Stimulated activated CD4-positive, alpha-beta T cell treated with anti-CD3 and anti-CD28 coated beads, Interleukin-4, amount 100 ng/mL, for 48 hours (primary cell): ENCODE results near the gene CDC42BPA.

Source experiments
- DNase-seq, 2 donors: peaks; one replicate each; pipeline ENCODE4 v3.0.0-alpha.2; 2020; ENCODE audit warnings: low read depth in 2 of 2

The CDC42BPA gene

GRCh38 chr1:226979517-226980121 lies 338.7 kb downstream of the CDC42BPA start:
- DNase-seq = no peak

DNA sequence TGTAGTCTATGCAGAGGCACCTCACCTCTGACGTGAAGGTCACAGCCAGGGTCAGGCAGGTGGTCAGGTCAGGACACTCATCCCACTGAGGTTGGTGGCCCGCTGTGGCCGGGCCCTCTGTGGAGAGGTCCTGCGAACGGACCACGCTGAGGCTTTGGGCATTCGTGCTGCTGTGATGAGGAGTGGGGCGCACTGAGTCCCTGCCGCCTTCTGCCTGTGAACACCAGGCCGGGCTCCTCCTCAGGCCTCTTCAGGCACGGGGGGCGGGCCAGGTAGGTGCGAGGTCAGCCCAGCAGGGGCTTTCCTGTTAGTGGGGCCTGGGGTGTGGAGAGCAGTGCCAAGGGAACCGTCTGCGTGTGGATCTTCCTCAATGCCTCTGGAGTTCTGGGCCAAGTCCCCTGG lies 339.2 kb downstream of the CDC42BPA start:
- DNase-seq = no peak

DNA sequence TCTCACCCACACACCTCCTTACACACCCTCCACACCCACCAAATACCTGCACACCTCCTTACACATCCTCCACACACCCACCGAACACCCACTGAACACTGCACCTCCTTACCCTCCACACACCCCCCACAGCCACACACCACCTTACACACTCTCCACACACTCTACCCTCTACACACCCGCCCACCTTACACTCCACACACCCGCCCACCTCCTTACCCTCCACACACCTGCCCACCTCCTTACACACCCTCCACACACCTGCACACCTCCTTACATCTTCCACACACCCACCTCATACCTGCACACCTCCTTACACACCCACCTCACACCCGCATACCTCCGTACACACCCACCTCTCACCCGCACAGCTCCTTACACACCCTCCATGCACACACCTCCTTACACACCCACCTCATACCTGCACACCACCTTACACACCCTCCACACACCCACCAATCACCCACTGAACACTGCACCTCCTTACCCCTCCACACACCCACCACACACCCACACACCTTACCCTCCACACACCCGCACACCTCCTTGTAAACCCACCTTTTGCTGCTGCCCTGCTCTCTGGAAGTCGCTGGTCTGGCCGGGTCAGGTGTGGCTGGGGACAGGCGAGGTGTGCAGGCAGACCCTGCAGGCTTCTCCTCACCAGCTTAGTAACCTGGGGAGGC lies 339.7 kb downstream of the CDC42BPA start:
- DNase-seq = no peak

- DNase-seq = no peak
Observed at GRCh38 chr1:226977643-226978431, 340.5 kb downstream of the CDC42BPA start.

DNA sequence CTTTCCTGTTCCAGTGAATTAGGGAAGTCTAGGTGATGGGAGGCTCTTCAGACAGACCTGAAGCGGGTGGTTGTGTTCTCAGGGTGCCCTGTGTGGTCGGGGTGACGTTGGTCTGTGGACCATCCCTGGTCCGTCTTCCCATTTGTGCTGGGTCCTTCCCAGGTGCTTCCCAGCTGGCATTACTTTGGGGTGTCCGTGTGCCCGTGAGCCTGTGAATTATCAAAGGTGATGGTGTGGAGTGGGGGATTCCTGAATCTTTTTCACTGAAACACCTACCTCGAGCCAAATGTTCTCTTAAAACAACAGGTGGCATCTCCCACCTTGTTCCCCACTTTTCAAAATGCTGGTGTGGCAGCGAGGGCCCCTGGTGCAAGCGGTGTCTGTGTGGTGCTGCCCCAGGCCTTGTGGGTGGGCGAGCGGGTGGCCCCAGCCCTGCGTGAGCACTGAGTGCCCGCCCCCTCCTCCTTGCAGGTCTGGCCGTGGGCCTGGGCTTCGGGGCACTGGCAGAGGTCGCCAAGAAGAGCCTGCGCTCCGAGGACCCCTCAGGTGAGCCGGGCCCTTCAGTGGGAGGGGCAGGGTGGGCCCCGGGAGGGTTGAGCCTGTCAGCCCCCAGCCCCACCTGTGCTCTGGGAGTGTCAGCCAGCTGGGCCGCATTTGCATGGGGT lies 341.2 kb downstream of the CDC42BPA start:
- DNase-seq = no peak

DNA sequence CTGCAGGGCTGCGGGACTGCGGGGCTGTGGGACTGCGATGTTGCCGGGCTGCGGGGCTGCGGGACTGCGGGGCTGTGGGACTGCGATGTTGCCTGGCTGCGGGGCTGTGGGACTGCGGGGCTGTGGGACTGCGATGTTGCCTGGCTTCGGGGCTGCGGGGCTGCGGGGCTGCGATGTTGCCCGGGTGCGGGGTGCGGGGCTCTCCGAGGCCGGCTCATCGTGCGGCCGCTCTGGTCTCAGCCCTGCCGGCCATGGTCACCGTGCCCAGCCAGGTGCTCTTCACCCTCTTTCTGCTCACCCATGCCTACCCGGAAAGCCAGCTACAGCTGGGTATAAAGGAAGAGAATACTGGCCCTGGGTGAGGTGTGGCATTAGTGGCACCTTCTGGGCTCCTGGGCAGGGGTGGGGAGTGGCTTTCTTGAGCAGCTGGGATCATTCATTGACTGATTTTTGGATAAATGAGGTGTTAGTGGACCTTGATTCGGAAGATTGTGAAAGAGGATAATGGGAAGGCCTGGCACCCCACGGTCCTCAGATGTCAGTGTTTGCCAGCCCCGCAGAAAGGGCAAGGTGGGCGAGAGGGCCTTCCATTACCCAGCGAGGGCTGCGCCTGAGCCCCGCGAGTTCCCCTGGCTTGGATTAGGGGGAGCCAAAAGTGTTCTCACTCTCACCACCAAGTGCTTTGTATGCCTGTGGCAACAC lies 341.9 kb downstream of the CDC42BPA start:
- no peak for DNase-seq

GRCh38 chr1:226975259-226976250 lies 342.7 kb downstream of the CDC42BPA start:
- no peak for DNase-seq

DNA sequence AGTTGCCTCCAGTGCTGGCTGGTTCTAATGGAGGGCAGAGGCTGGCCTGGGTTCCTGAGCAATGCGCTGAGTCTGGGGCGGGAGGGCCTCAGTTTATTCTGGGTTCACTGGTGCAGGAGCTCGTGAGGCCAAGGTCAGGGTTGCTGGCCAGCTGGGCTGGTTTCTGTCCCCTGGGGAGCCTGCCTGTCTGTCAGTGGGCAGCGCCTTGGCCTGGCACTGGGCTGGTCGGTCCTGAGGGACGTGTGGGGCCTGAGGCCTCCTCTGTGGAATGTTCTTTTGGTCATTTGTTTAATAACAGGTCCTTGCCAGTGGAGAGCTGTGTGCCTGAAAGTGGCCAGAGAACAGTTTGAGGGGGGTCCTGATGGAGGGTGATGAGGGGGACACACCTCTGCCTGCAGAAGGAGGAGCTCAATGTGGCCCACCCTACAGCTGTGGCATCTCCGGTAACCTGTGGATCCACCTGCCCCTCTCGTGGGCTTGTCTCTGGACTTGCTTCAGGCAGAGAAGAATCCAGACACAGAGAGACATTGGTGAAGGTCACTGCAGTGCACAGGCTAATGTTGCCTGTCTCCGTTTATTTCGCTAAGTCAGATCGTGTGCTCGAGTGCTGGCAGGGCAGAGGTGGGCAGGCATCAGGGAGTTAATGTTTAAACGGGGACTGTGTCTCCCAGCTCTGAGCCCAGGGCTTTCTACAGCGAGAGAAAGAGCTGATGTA lies 343.6 kb downstream of the CDC42BPA start:
- DNase-seq = no peak

DNA sequence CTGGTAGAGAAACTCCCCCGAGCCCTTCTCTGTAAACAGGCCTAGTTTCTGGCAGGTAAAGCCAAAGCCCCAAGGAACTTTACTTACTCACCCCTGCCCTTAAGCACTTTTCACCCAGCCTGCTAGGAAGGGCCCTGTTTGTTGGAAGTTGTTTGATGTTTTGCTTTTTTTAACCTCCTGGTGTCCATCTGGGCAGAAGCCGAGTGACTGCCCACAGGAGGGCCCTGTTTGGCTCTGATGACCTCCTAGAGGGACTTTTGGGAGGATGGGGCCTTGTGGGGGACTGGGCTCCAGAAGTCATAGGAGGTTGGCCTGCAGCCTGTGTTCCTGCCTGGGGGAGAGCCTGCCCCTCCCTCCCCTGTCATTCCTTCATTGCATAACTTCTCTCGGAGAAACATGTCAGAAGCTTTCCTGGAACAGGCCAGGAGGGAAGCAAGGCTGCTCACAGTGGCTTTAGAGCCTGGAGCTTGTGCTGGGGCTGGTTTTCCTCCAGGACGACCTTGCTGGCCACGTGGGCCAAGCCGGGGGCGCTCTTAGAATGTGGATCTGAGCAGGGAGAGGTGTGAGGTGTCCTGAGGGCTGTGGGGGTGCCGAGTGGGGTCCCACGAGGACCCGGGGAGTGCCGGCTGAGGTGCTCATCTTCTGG lies 344.3 kb downstream of the CDC42BPA start:
- DNase-seq = no peak

DNA sequence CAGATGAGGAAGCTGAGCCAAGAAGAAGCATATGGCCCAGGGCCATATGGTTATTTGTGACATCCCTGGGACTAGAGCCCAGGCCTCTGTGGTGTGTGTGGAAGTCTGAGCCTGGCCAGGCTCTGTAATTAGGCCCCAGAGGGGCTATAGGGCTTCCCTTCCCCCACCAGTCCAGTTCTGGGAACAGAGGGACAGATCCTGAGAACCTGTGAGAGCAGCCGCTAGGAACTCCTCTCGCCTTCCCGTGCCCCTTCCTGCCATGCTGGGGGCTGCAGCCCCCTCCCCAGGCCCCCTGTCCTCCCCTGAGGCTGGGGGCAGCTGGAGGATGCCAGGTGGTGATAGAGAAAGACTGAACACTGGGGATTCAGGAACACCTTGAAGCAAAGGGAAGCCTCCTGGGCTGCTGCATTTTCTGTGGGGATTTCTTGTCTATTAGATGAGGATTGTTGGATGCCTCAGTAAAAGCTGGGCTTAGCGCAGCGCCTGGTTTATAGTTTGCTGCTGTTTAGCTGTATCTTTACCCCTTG lies 344.9 kb downstream of the CDC42BPA start:
- DNase-seq = no peak

GRCh38 chr1:226972931-226973330 lies 345.4 kb downstream of the CDC42BPA start:
- no peak for DNase-seq

GRCh38 chr1:226971765-226972164 lies 346.5 kb downstream of the CDC42BPA start:
- DNase-seq = no peak

DNA sequence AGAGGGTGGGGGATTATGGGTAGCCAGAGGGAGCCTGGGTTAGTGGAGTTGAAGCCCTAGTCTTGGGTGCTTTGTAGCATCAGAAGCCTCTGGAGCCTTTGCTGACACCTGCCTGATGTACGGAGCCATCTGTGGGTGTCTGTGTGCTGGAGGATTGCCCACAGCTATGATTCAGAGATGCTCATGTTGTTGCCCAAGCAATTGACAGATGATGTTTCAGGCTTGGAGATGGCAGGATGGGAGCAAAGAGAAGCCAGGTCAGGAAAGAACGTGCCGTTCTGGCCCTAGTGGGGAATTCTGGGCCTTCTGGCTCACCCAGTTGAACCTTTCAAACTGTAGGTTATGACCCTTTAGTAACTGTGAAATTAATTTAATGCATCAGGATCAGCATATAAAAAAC lies 350.6 kb downstream of the CDC42BPA start:
- no peak for DNase-seq

DNA sequence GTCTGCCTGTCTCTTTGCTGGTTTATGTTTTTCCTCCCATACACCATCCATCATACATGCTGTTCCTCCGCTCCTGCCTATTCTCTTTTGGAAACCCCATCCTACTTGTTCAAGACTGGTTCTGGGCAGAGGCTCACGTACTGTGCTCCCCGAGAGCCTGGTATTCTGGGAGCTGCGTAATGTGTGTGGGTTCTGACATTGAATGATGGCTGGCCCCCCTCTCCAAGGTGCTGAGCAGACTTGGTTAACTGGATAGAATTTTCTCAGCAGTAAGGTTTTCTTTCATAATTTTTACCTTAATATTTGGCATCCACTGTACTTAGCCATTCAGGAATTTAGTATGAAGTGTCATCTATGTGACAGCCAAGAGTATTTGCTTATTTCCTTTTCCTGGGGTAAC lies 351.6 kb downstream of the CDC42BPA start:
- no peak for DNase-seq

- DNase-seq = no peak
Observed at GRCh38 chr1:226965581-226966440, 352.5 kb downstream of the CDC42BPA start.

- DNase-seq = no peak
Observed at GRCh38 chr1:226964611-226965486, 353.4 kb downstream of the CDC42BPA start.

DNA sequence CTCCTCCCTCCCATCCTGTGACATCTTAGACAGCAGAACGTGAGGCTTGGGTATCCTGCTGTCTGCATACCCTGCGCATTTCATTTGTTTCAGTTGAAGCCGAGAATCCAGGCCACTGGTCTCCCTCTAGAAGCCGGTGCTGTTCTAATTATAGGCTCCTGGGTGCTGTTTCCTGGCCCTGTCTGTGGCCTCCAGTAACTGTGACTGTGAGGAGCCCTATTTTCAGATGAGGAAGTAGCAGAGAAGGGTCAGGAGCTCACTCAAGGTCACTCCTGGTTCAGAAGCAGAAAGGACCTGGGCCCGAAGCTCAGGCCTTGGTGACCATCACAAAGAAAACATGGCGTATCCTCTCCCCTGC lies 354.2 kb downstream of the CDC42BPA start:
- no peak for DNase-seq
